HG03139 (cell line): ENCODE results near the gene SLC6A6.
A peak's percentile ranks its signal among the peaks of the same experiment; 100 is the strongest.
"Not testable (repeated sequence)": the region's sequence is repeated elsewhere in the genome, so short reads cannot be mapped to it uniquely, and the experiment has no call there.

Experiments used
- ATAC-seq: cut with Tn5 transposase; IDR thresholded peaks from one replicate; pipeline ENCODE4 v1.9.1; 2021; ENCODE audit not compliant: unreplicated experiment

SLC6A6 gene

GRCh38 chr3:14397531-14397930, 4.9 kb upstream of the SLC6A6 start:
- ATAC-seq, result no peak

- ATAC-seq, result no peak
Measured at GRCh38 chr3:14397940-14398796, 4.2 kb upstream of the SLC6A6 start.

GRCh38 chr3:14398797-14399106, 3.7 kb upstream of the SLC6A6 start:
- ATAC-seq, result no peak

DNA sequence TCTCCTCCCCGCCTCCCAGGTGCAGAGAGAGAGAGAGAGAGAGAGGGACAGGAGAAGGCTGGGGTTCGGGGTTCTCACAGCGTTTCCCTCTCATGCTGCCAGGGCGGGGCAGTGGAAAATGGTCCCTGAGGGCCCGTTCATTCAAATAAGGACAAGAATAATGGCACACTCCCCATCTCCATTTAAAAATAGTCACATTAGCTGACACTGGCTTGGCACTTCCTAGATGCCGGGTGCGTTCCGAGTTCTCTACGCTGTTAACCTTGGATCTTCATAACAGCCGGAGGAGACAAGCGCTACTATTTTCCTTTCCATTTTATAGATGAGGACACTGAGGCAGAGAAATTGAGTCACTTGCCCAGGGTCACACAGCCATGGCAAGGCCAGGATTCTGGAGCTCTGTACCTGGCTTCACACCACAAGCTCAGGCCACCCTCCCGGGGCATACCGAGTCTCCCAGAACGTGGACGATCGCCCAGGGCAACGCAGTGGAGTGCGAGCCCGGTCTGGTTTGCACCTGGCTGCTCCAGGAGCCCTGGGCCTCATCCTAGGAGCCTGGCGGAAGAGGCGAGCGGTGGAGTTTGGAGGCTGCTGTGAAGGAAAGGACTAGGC, 608 bp upstream of the SLC6A6 start:
- no peak for ATAC-seq

DNA sequence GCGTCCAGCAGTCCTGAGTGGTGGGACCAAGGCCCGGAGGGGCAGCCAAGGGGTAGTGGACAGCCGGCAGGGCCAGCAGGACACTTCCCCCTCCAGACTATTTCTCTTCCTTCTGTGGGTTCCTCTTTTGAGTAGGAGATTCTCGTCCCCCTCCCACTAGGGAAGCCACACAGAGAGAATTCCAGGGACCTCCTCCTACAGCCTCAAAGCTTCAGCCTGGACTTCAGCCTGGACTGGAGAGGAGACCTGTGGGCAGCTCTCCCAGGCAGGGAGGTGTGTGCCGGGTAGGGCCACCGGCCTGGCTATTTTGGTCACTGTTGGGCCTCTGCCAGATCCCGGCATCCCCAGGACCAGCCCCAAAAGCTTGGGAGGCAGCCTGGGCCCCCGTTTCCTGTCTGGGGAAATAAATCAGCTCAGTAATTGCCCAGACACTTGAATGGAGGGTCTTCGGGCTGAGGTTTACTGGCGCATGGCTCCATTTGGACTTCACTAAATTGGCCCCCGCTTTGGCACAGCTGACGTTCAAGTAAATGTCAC, 1.3 kb downstream of the SLC6A6 start:
- ATAC-seq, result no peak

DNA sequence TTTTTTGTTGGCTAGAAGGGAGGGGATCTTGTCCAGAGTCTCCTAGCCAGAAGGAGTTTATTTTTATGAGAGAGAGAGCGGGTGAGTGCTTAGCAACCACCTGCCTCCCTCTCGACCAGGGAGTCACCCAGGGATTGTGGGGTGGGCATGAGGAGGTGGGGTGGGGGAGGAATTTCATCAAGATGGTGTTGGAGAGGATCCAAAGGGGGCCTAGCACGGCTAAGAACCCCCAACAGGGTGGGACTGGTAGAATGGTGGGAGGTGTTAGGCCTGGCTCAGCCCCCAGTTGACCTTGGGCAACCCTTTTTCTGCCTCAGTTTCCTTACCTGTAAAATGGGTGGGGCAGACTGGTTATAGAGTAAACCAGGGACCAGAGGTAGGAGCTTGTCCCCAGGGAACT, 1.8 kb downstream of the SLC6A6 start:
- no peak for ATAC-seq

DNA sequence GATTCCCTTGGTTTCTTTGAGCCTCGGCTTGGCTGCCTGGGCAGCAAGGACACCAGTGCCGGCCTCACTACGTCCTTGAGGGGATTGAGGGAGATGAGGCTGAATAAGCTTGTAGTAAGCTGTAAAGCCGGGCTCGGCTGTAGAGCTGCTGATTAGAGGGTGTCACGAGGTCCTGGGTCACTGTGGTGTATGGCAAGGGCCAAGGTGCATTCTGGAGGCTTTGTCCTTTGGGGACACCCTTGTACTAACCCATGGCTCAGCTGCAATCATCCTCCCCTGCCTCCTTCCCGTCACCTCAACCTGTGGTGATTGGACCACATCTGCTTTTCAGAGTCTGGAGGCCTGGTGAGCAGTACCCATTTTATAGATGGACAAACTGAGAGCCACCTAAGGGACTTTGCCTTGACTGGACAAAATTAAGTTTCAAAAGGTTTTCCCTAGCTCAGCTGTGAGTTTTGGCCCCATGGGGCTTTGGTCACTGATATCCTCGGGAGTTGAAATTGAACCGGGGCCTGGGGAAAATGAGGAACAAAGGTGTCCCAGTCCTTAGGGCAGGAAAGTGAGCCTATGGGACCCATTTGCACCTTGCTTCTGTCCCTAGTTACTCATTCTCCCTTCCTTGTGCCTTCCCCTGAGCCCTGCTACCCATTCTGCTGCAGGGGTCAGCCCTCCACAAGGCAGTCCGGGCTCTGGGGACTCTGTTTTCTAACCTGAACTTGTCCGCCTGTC, 2.4 kb downstream of the SLC6A6 start:
- ATAC-seq, result no peak

GRCh38 chr3:14405360-14406238, 3.2 kb downstream of the SLC6A6 start:
- no peak for ATAC-seq

DNA sequence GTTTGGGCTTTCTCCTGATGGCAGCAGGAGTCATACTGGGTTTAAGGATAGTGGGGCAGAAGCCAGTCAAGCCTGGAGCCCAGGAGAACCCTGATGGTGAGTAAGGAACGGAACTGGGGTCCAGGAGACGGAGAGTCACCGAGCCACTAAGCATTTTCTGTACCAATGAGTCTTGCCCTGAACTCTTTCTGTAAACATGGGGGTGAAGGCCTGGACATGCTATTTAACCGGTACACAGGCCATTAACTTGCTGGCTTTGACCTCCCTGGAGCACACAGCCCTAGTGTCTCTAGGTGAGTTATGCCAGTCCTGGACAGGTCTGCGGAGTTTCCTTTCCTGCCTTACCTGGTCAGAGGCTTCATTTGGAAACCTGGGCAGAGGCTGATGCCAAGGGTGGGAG, 3.9 kb downstream of the SLC6A6 start:
- no peak for ATAC-seq

DNA sequence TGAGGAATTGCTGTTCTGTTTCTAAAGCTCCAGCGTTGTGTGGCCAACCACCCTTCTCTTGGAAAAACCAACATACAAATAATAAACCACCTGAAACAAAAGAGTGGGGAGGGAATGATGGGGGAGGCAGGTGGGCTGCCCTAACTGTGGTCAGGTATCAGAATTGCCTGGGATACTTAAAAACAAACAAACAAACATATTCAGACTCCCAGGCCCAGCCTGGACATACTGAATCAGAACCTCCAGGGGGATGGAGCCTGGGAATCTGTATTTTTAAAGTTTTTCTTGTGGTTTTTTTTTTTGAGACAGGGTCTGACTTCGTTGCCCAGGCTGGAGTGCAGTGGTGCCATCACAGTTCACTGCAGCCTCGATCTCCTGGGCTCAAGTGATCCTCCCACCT, 4.4 kb downstream of the SLC6A6 start:
- no peak for ATAC-seq

GRCh38 chr3:14407203-14407602, 4.8 kb downstream of the SLC6A6 start:
- no peak for ATAC-seq

DNA sequence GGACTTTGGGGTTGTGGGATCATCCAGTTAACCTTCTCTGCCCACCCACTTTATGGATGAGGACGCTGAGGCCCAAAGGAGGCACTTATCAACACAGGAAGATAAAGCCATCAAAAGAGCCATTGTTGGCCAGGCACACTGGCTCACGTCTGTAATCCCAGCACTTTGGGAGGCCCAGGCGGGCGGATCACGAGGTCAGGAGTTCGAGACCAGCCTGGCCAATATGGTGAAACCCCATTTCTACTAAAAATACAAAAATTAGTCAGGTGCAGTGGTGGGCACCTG, 7.3 kb downstream of the SLC6A6 start:
- not testable (repeated sequence) for ATAC-seq

GRCh38 chr3:14410106-14410502, 7.7 kb downstream of the SLC6A6 start:
- no peak for ATAC-seq

- peak; percentile 63 for ATAC-seq
Measured at GRCh38 chr3:14410503-14411165, 8.2 kb downstream of the SLC6A6 start.

DNA sequence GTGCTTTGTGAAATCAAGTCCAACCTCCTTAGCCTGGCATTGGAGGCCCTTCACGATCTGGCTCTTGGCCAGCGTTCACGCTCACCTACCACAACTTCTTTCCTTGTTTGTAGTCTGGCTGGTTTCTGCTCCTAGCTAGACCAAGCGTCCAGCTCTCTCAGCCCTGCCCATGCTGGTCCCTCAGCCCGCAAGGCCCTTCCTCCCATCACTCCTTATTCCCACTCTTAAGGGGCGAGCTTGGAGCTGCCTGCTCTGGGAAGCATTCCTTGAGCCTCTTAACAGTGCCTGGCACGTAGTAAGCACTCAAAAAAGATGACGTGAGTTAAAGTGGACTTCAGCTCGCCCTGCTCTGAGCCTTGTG, 8.7 kb downstream of the SLC6A6 start:
- ATAC-seq, result no peak

DNA sequence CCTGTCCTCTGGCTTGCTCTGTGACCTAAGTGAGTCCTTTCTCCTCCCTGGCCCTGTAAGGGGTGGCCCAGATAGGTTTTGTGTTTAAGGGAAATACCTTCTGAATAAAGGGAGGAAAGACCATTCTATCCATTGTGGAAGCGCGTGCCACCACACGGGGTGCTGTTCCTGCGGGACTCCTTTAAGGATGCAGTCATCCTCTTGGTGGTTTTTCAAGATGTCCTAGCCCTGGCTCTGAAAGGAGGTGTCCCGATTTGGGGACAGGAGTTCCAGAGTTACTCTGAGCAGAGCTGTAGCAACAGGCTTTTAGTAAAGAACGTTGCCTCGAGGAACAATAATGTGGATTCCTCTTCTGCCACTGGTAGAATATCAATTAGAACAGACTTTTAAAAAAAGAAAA, 9.6 kb downstream of the SLC6A6 start:
- no peak for ATAC-seq

GRCh38 chr3:14412831-14413380, 10.5 kb downstream of the SLC6A6 start:
- no peak for ATAC-seq

DNA sequence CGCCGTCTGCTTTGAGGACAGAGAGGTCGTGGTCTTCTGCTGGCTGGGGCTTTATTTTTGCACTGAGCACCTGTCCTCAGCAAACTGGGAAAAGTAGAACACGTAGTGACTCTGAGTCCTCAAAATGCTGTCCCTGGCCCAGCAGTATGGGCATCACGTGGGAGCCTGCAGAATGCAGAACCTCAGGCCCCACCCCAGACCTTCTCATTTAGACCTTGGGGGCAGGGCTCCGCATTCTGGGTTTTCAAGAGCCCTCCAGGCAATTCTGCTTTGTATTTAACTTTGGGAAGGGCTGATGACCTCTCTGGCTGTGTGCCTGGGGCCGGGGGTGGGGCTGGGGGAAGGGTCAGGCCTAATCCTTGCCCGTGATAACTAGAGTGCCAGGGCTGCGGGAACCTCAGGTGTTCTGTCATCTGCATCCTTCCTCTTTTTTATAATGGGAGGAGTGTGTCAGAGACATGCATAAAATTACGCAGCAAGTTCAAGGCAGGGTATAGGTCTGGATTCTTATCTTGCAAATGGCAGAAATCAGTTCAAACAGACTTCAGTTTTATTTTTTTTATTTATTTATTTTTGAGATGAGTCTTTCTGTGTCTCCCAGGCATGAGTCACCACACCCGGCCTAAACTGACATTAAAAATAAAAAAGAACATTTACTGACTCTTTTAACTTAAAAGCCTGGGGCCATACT, 11.1 kb downstream of the SLC6A6 start:
- no peak for ATAC-seq

GRCh38 chr3:14414846-14415464, 12.5 kb downstream of the SLC6A6 start:
- no peak for ATAC-seq
